Caki2 (cell line): ENCODE measurements around the gene SCUBE1. TPM values are rescaled to one million over a fixed set of nuclear protein-coding genes. Genes with fewer than 3 reads are reported as not detected.

Experiments used
- DNase-seq: peaks from one replicate; pipeline ENCODE4 v3.0.0-alpha.2; 2015; ENCODE audit warnings: low read depth
- in situ Hi-C: cut with HindIII; loops from 2 replicates; pipeline ENCODE4 v1.10.0; 2016; ENCODE audit warnings: low sequenced_read_pairs, low pct_unique_long_range_greater_than_20kb, mixed read lengths
- total RNA-seq: library from RNA; depleted of rRNA; stranded (reverse); fragments of >200 nt; shearing (Covaris generic); gene quantifications from 2 replicates; pipeline ENCODE4 v1.2.3, GENCODE V29; 2014; ENCODE audit warnings: low replicate concordance; rRNA removed

The SCUBE1 gene
- total RNA-seq, 1 experiment from 2014 or later, result 0.14 TPM

GRCh38 chr22:43148581-43148980, 194.6 kb downstream of the SCUBE1 start:
- in situ Hi-C loops, result no loop called here

GRCh38 chr22:43147821-43148220, 195.4 kb downstream of the SCUBE1 start:
- in situ Hi-C loops, result no loop called here
- DNase-seq, result no peak

More at GRCh38 chr22:43148581-43148980, 194.6 kb downstream of the SCUBE1 start:
- DNase-seq, result no peak

Other genes with a start within 250 kb of the SCUBE1 start
- 14.9 and 27.0 TPM in 2 replicates for gene BIK, start 232.6 kb downstream of the SCUBE1 start, total RNA-seq
- 41.8 and 67.9 TPM in 2 replicates for gene MCAT, start 200.0 kb downstream of the SCUBE1 start, total RNA-seq
- gene TSPO, start 191.8 kb downstream of the SCUBE1 start, total RNA-seq, result 757 and 778 TPM in 2 replicates
- gene TTLL12, start 156.2 kb downstream of the SCUBE1 start, total RNA-seq, result 38.8 and 48.9 TPM in 2 replicates
- not detected in 2 replicates for gene MPPED1, start 68.6 kb upstream of the SCUBE1 start, total RNA-seq